Ascending aorta (tissue), 2 donors: ENCODE data around the gene PDE4B. TPM values are rescaled to one million over a fixed set of nuclear protein-coding genes. Genes with fewer than 3 reads are reported as not detected.
"Not testable (repeated sequence)": the region's sequence is repeated elsewhere in the genome, so short reads cannot be mapped to it uniquely, and the experiment has no call there.

Experiments used
- DNase-seq, 2 donors: peaks; one replicate each; pipeline ENCODE4 v3.0.0-alpha.2; 2019; ENCODE audit warnings: low spot score in 2 of 2
- H3K27ac ChIP-seq, 2 donors: fragments of 200-600 bp; sonication (generic); one replicate each; pipeline ENCODE4 v1.5.1; 2016 to 2017; ENCODE audit warnings: mild to moderate bottlenecking in 1 of 2
- H3K27me3 ChIP-seq: fragments of 200-600 bp; sonication (generic); one replicate; pipeline ENCODE4 v1.5.1; 2017
- H3K36me3 ChIP-seq, 2 donors: fragments of 200-600 bp; sonication (generic); one replicate each; pipeline ENCODE4 v1.5.1; 2016
- H3K4me1 ChIP-seq, 2 donors: fragments of 200-600 bp; sonication (generic); one replicate each; pipeline ENCODE4 v1.5.1; 2016 to 2017; ENCODE audit warnings: mild to moderate bottlenecking in 1 of 2
- H3K4me3 ChIP-seq, 2 donors: fragments of 200-600 bp; sonication (generic); one replicate each; pipeline ENCODE4 v1.5.1; 2016 to 2017; ENCODE audit warnings: mild to moderate bottlenecking in 1 of 2
- H3K9me3 ChIP-seq, 2 donors: fragments of 200-600 bp; sonication (generic); one replicate each; pipeline ENCODE4 v1.5.1; 2016
- intact Hi-C: fragments of 100-400 bp; cut with DNase I; formaldehyde crosslinking; loops from one replicate; pipeline ENCODE4 v1.15.1; 2023
- total RNA-seq: library from RNA; depleted of rRNA; stranded (reverse); fragments of >200 nt; gene quantifications from one replicate; pipeline ENCODE4 v1.1.0, GENCODE V29; 2016
- TF ChIP-seq, protein P1 (sequence below), 3 experiments: fragments of 200-600 bp in 2 of 3; fragments of 450-650 bp in 1 of 3; sonication (generic) in 2 of 3; IDR thresholded peaks; one replicate each; pipeline ENCODE4 v1.5.1; 2016 to 2019; ENCODE audit warnings: antibody characterized with exemption in 3 of 3, mild to moderate bottlenecking in 1 of 3, moderate library complexity in 1 of 3

Gene PDE4B
- total RNA-seq, 1 donor from 2014 or later: 4.5 TPM

DNA sequence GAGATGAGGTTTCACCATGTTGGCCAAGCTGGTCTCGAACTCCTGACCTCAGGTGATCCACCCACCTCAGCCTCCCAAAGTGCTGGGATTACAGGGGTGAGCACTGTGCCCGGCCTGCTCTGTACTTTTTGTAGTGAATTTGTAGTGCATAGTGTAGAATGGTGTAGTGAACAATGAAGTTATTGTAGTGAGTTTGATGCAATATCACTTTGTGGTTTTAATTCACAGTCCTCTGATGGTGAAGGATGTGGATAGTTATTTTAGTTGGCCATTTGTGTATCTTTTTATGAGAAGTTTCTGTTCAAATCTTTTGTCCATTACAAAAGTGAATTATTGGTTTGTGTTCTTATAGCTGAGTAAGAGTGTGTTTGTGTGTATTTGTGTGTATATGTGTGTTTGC, 57.6 kb downstream of the PDE4B start:
- no peaks in the 10 kb centered on the region for H3K27me3 ChIP-seq
- no peak overlapping the region for H3K27ac ChIP-seq
- intact Hi-C loops: no loop called here
- no peak for DNase-seq
- no peaks in the 10 kb centered on the region for H3K36me3 ChIP-seq
- H3K9me3 ChIP-seq: no peaks in the 10 kb centered on the region
- no peak overlapping the region for H3K4me3 ChIP-seq
- H3K4me1 ChIP-seq: no peaks in the 10 kb centered on the region
- TF ChIP-seq, protein P1, sequence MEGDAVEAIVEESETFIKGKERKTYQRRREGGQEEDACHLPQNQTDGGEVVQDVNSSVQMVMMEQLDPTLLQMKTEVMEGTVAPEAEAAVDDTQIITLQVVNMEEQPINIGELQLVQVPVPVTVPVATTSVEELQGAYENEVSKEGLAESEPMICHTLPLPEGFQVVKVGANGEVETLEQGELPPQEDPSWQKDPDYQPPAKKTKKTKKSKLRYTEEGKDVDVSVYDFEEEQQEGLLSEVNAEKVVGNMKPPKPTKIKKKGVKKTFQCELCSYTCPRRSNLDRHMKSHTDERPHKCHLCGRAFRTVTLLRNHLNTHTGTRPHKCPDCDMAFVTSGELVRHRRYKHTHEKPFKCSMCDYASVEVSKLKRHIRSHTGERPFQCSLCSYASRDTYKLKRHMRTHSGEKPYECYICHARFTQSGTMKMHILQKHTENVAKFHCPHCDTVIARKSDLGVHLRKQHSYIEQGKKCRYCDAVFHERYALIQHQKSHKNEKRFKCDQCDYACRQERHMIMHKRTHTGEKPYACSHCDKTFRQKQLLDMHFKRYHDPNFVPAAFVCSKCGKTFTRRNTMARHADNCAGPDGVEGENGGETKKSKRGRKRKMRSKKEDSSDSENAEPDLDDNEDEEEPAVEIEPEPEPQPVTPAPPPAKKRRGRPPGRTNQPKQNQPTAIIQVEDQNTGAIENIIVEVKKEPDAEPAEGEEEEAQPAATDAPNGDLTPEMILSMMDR (IDR thresholded peaks at IDR 0.05): no peak

GRCh38 chr1:65856591-65856990, 63.9 kb downstream of the PDE4B start:
- intact Hi-C loops, H3K36me3 ChIP-seq, H3K27me3 ChIP-seq, H3K4me3 ChIP-seq, H3K27ac ChIP-seq, H3K4me1 ChIP-seq, H3K9me3 ChIP-seq, DNase-seq: not testable (repeated sequence)

DNA sequence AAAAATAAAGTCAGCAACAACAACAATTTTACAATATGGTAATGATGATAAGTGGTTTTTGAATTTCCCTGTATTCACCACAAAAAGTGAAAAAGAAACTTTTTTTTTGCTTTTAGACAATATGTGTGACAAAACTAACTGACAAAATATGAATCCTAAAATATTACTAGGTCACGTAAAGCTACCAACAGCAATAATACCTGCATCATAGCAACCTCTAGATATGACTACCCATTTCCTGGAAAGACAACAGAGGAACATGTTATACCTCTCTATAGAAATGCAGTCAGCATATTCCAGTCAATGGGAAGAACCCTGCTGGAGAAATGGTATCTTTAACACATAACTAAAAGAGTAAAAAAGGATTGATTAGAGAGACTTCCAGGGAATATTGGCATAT, 73.7 kb downstream of the PDE4B start:
- DNase-seq: no peak
- no peak overlapping the region for H3K27ac ChIP-seq
- TF ChIP-seq, protein P1 (IDR thresholded peaks at IDR 0.05): no peak
- H3K27me3 ChIP-seq: no peaks in the 10 kb centered on the region
- no peaks in the 10 kb centered on the region for H3K4me1 ChIP-seq
- H3K36me3 ChIP-seq: no peaks in the 10 kb centered on the region
- intact Hi-C loops: no loop called here
- H3K4me3 ChIP-seq: no peak overlapping the region
- H3K9me3 ChIP-seq: no peaks in the 10 kb centered on the region

DNA sequence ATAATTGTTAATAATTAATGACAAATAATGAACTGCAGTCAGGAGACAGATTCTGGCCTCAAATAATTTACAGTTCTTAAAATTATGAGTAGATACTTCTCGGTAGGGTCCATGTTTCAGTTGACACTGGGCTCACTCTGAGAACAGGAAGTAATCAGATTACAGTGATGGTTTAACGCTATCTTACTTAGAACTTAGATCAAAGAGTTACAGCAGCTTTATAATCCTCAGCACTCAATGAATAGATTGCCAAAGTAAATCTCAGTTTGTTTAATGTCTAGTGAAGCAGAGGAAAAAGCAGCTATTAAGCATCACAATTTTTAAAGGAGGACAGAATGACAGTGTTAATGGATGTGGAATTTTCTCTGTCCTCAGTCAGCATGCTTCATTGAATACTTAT, 79.6 kb downstream of the PDE4B start:
- Histone ChIP-seq H3K36me3 (no peaks in the 10 kb centered on the region), H3K4me3 (no peak overlapping the region), H3K27ac (no peak overlapping the region), H3K4me1 (no peaks in the 10 kb centered on the region), H3K27me3 (no peaks in the 10 kb centered on the region), H3K9me3 (no peaks in the 10 kb centered on the region)
- DNase-seq: no peak
- TF ChIP-seq, protein P1 (IDR thresholded peaks at IDR 0.05): no peak
- intact Hi-C loops: no loop called here

DNA sequence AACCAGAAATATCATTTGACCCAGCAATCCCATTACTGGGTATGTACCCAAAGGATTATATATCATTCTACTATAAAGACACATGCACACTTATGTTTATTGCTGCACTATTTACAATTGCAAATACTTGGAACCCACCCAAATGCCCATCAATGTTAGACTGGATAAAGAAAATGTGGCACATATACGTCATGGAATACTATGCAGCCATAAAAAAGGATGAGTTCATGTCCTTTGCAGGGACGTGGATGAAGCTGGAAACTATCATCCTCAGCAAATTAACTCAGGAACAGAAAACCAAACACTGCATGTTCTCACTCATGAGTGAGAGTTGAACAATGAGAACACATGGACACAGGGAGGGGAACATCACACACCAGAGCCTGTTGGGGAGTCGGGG, 85.6 kb downstream of the PDE4B start:
- H3K4me3 ChIP-seq, H3K4me1 ChIP-seq, H3K36me3 ChIP-seq, H3K27ac ChIP-seq, intact Hi-C loops, DNase-seq, H3K27me3 ChIP-seq, H3K9me3 ChIP-seq: not testable (repeated sequence)

- no peaks in the 10 kb centered on the region for H3K4me1 ChIP-seq
- TF ChIP-seq, protein P1 (IDR thresholded peaks at IDR 0.05): no peak
- no peak overlapping the region for H3K4me3 ChIP-seq
- no peaks in the 10 kb centered on the region for H3K27me3 ChIP-seq
- no peaks in the 10 kb centered on the region for H3K36me3 ChIP-seq
- intact Hi-C loops: no loop called here
- H3K27ac ChIP-seq: no peak overlapping the region
- no peaks in the 10 kb centered on the region for H3K9me3 ChIP-seq
- no peak for DNase-seq
Observed at GRCh38 chr1:65880611-65881010, 87.9 kb downstream of the PDE4B start.

GRCh38 chr1:65881067-65881594, 88.4 kb downstream of the PDE4B start:
- H3K27ac ChIP-seq: no peak overlapping the region
- TF ChIP-seq, protein P1 (IDR thresholded peaks at IDR 0.05): no peak
- H3K9me3 ChIP-seq: no peaks in the 10 kb centered on the region
- DNase-seq: no peak
- H3K4me1 ChIP-seq: no peaks in the 10 kb centered on the region
- no peaks in the 10 kb centered on the region for H3K36me3 ChIP-seq
- H3K27me3 ChIP-seq: no peaks in the 10 kb centered on the region
- H3K4me3 ChIP-seq: no peak overlapping the region
- intact Hi-C loops: no loop called here
